Measurements from ENCODE around the gene ZNF521. TPM values are rescaled to one million over a fixed set of nuclear protein-coding genes. Genes with fewer than 3 reads are reported as not detected.
A peak's percentile ranks its signal among the peaks of the same experiment; 100 is the strongest.

ZNF521 gene
- total RNA-seq, 3 donors from 2014 or later: 30.2 to 67.5 (median 51.8) TPM

GRCh38 chr18:25240420-25240770 is 111.6 kb downstream of the ZNF521 start:
- H3K9me3 ChIP-seq: no peaks in the 10 kb centered on the region
- DNase-seq (ENCODE audit: low spot score in 2 of 2): no peak
- H3K27ac ChIP-seq: no peak overlapping the region
- H3K4me3 ChIP-seq: no peak overlapping the region
- TF ChIP-seq CTCF (IDR thresholded peaks at IDR 0.05): no peak
- TF ChIP-seq POLR2A (IDR thresholded peaks at IDR 0.05): no peak
- TF ChIP-seq POLR2AphosphoS5 (IDR thresholded peaks at IDR 0.05): no peak
- H3K27me3 ChIP-seq: no peaks in the 10 kb centered on the region
- H3K36me3 ChIP-seq: no peaks in the 10 kb centered on the region
- no peaks in the 10 kb centered on the region for H3K4me1 ChIP-seq
- intact Hi-C loops (cut with DNase I; ENCODE audit: low total_unique reads): no loop called here

GRCh38 chr18:25239581-25240419 is 112.2 kb downstream of the ZNF521 start:
- H3K27me3 ChIP-seq: no peaks in the 10 kb centered on the region
- H3K9me3 ChIP-seq: no peaks in the 10 kb centered on the region
- no peak for TF ChIP-seq POLR2AphosphoS5 (IDR thresholded peaks at IDR 0.05)
- TF ChIP-seq CTCF (IDR thresholded peaks at IDR 0.05): no peak
- no peak for TF ChIP-seq POLR2A (IDR thresholded peaks at IDR 0.05)
- no peak overlapping the region for H3K4me3 ChIP-seq
- no peaks in the 10 kb centered on the region for H3K36me3 ChIP-seq
- DNase-seq (ENCODE audit: low spot score in 2 of 2): no peak
- intact Hi-C loops (cut with DNase I; ENCODE audit: low total_unique reads): no loop called here
- H3K27ac ChIP-seq: peak overlapping the region; percentile 3 to 63
- H3K4me1 ChIP-seq: no peaks in the 10 kb centered on the region

GRCh38 chr18:25239151-25239550 is 112.8 kb downstream of the ZNF521 start:
- H3K36me3 ChIP-seq: no peaks in the 10 kb centered on the region
- intact Hi-C loops (cut with DNase I; ENCODE audit: low total_unique reads): no loop called here
- no peak for TF ChIP-seq CTCF (IDR thresholded peaks at IDR 0.05)
- TF ChIP-seq POLR2A (IDR thresholded peaks at IDR 0.05): no peak
- TF ChIP-seq POLR2AphosphoS5 (IDR thresholded peaks at IDR 0.05): no peak
- no peak overlapping the region for H3K4me3 ChIP-seq
- no peaks in the 10 kb centered on the region for H3K4me1 ChIP-seq
- H3K9me3 ChIP-seq: no peaks in the 10 kb centered on the region
- peak overlapping the region; percentile 3 to 63 for H3K27ac ChIP-seq
- H3K27me3 ChIP-seq: no peaks in the 10 kb centered on the region
- DNase-seq (ENCODE audit: low spot score in 2 of 2): no peak

- TF ChIP-seq POLR2A (IDR thresholded peaks at IDR 0.05) (no peak), CTCF (IDR thresholded peaks at IDR 0.05) (no peak), POLR2AphosphoS5 (IDR thresholded peaks at IDR 0.05) (no peak)
- no peaks in the 10 kb centered on the region for H3K27me3 ChIP-seq
- H3K36me3 ChIP-seq: no peaks in the 10 kb centered on the region
- H3K9me3 ChIP-seq: no peaks in the 10 kb centered on the region
- H3K4me3 ChIP-seq: no peak overlapping the region
- peaks cover 0 to 9% of the 10 kb centered on the region in 2 donors for H3K4me1 ChIP-seq
- H3K27ac ChIP-seq: peak overlapping the region; percentile 14
- no peak for DNase-seq (ENCODE audit: low spot score in 2 of 2)
- intact Hi-C loops (cut with DNase I; ENCODE audit: low total_unique reads): no loop called here
These were observed 114.2 kb downstream of the ZNF521 start for GRCh38 chr18:25237571-25238267.

- intact Hi-C loops (cut with DNase I; ENCODE audit: low total_unique reads): loop anchor here (1.0 kb wide), 1 partner anchor 9 kb away; no protein-coding TSS in a partner anchor
- no peak overlapping the region for H3K27ac ChIP-seq
- TF ChIP-seq CTCF (IDR thresholded peaks at IDR 0.05) (no peak), POLR2A (IDR thresholded peaks at IDR 0.05) (no peak), POLR2AphosphoS5 (IDR thresholded peaks at IDR 0.05) (no peak)
These were observed 115.2 kb downstream of the ZNF521 start for GRCh38 chr18:25236736-25237135.

More at GRCh38 chr18:25236736-25237135, 115.2 kb downstream of the ZNF521 start:
- H3K4me3 ChIP-seq: no peak overlapping the region
- H3K9me3 ChIP-seq: no peaks in the 10 kb centered on the region
- H3K27me3 ChIP-seq: no peaks in the 10 kb centered on the region
- H3K4me1 ChIP-seq: peaks cover 0 to 17% of the 10 kb centered on the region in 2 donors
- H3K36me3 ChIP-seq: no peaks in the 10 kb centered on the region
- no peak for DNase-seq (ENCODE audit: low spot score in 2 of 2)

Data from breast epithelium (tissue), 4 donors.